Endothelial cell of umbilical vein (primary cell): ENCODE results near the gene CKAP5. TPM values are rescaled to one million over a fixed set of nuclear protein-coding genes. Genes with fewer than 3 reads are reported as not detected.

Source experiments
- BruUV-seq: library from RNA; stranded (reverse); fragments of 400-500 nt; replicated peaks from 2 replicates; lab custom pipeline; 2021; lab: Mats Ljungman, UMichigan
- CTCF ChIA-PET: fragments of 300-600, 350-600 bp; sonication (Branson Sonifier 250); formaldehyde crosslinking; loops from one replicate; lab custom pipeline; 2021; ENCODE audit warnings: antibody characterized with exemption, inconsistent platforms; lab: Charles Lee
- POLR2A ChIA-PET: fragments of 300-600, 350-600 bp; sonication (Branson Sonifier 250); formaldehyde crosslinking; loops from one replicate; lab custom pipeline; 2021; ENCODE audit warnings: antibody characterized with exemption, inconsistent platforms; lab: Charles Lee
- DNase-seq: peaks from one replicate; pipeline ENCODE4 v3.0.0-alpha.2; 2011; ENCODE audit warnings: low read depth, low spot score
- FAIRE-seq: peaks from 2 replicates; lab custom pipeline; 2011; peaks lifted over from hg19 to GRCh38; lab: Jason Lieb, UNC
- H2AFZ ChIP-seq: 2 replicates; pipeline ENCODE4 v1.6.0; 2012; ENCODE audit warnings: low read depth, low read length, control low read depth, inconsistent platforms
- H3K27ac ChIP-seq: 2 replicates; pipeline ENCODE4 v1.5.1; 2011; ENCODE audit warnings: low read depth, mild to moderate bottlenecking, control low read depth, low read length, moderate library complexity; ENCODE audit not compliant: insufficient read depth
- H3K27me3 ChIP-seq, 2 experiments: 2 replicates each; pipeline versions ENCODE4 v1.6.0 to v1.6.1; 2011; ENCODE audit warnings: low read length in 2 of 2, mixed read lengths in 1 of 2; ENCODE audit not compliant: control insufficient read depth in 2 of 2, insufficient read depth in 2 of 2
- H3K36me3 ChIP-seq, 2 experiments: 2 replicates in 1 of 2; 3 replicates in 1 of 2; pipeline ENCODE4 v1.5.1; 2011; ENCODE audit warnings: low read length in 2 of 2, mild to moderate bottlenecking in 1 of 2, moderate library complexity in 1 of 2; ENCODE audit not compliant: control insufficient read depth in 2 of 2, insufficient read depth in 2 of 2; ENCODE audit errors: extremely low read depth in 1 of 2
- H3K4me1 ChIP-seq: 3 replicates; pipeline ENCODE4 v1.5.1; 2011; ENCODE audit warnings: mild to moderate bottlenecking, low read length; ENCODE audit not compliant: control insufficient read depth, insufficient read depth; ENCODE audit errors: extremely low read depth
- H3K4me2 ChIP-seq: 2 replicates; pipeline ENCODE4 v1.6.1; 2011; ENCODE audit warnings: low read length, control low read depth, mixed read lengths; ENCODE audit not compliant: insufficient read depth
- H3K4me3 ChIP-seq, 3 experiments: fragments of 200-600 bp in 1 of 3; sonication (generic), shearing (Covaris generic) in 1 of 3; replicated peaks in 1 of 3; 2 replicates each; pipeline ENCODE4 v1.5.1; 2011 to 2016; ENCODE audit warnings: control low read depth in 3 of 3, low read length in 3 of 3, mild to moderate bottlenecking in 2 of 3, inconsistent platforms in 1 of 3, low read depth in 1 of 3, moderate library complexity in 1 of 3; ENCODE audit not compliant: insufficient read depth in 1 of 3
- H3K79me2 ChIP-seq: 2 replicates; pipeline ENCODE4 v1.6.0; 2012; ENCODE audit warnings: low read length, inconsistent platforms; ENCODE audit not compliant: control insufficient read depth, insufficient read depth
- H3K9ac ChIP-seq: replicated peaks from 2 replicates; pipeline ENCODE3; 2011; ENCODE audit warnings: low read length, control low read depth; ENCODE audit not compliant: insufficient read depth; ENCODE audit errors: extremely low read depth
- H3K9me1 ChIP-seq: replicated peaks from 3 replicates; pipeline ENCODE4 v1.6.0; 2011; ENCODE audit warnings: mild to moderate bottlenecking, low read length; ENCODE audit not compliant: control insufficient read depth, insufficient read depth; ENCODE audit errors: extremely low read depth
- H3K9me3 ChIP-seq: replicated peaks from 2 replicates; pipeline ENCODE4 v1.5.1; 2012; ENCODE audit warnings: low read length, inconsistent platforms; ENCODE audit not compliant: control insufficient read depth, insufficient read depth
- H4K20me1 ChIP-seq: replicated peaks from 2 replicates; pipeline ENCODE3; 2011; ENCODE audit warnings: mild to moderate bottlenecking, low read length; ENCODE audit not compliant: control insufficient read depth, insufficient read depth; ENCODE audit errors: extremely low read depth
- CTCF ChIP-seq, 2 donors: IDR thresholded peaks; 1 replicate in 1 of 2; 2 replicates in 1 of 2; pipeline ENCODE4 v1.5.1; 2011; ENCODE audit warnings: low read length in 2 of 2, mild to moderate bottlenecking in 2 of 2, moderate library complexity in 2 of 2, control low read depth in 1 of 2, inconsistent platforms in 1 of 2, low read depth in 1 of 2; ENCODE audit not compliant: insufficient read depth in 1 of 2; ENCODE audit errors: extremely low read depth in 1 of 2
- FOS ChIP-seq: IDR thresholded peaks from 2 replicates; pipeline ENCODE4 v1.6.1; 2011; ENCODE audit warnings: mild to moderate bottlenecking, low read length, moderate library complexity, borderline replicate concordance; ENCODE audit not compliant: insufficient read depth
- JUN ChIP-seq: IDR thresholded peaks from 2 replicates; pipeline ENCODE4 v1.6.1; 2011; ENCODE audit warnings: borderline replicate concordance, low read depth; ENCODE audit not compliant: insufficient read length, insufficient read depth
- MAX ChIP-seq: IDR thresholded peaks from 2 replicates; pipeline ENCODE4 v1.6.1; 2011; ENCODE audit not compliant: insufficient read depth, insufficient read length
- MYC ChIP-seq: IDR thresholded peaks from one replicate; pipeline ENCODE4 v1.6.1; 2011; ENCODE audit warnings: mild to moderate bottlenecking, low read depth, low read length
- POLR2A ChIP-seq: IDR thresholded peaks from 2 replicates; pipeline ENCODE4 v1.6.1; 2012; ENCODE audit warnings: low read depth, mild to moderate bottlenecking, control low read depth, low read length
- POLR2AphosphoS5 ChIP-seq: IDR thresholded peaks from 2 replicates; pipeline ENCODE4 v1.6.1; 2012; ENCODE audit warnings: low read depth, mild to moderate bottlenecking, control low read depth, low read length, moderate library complexity; ENCODE audit not compliant: insufficient read depth
- dilution Hi-C: fragments of 300-500 bp; cut with MboI; formaldehyde crosslinking; loops from one replicate; pipeline ENCODE4 v1.15.0; 2019; ENCODE audit warnings: low sequenced_read_pairs; ENCODE audit not compliant: extremely low pct_ligation_motif_present
- intact Hi-C: fragments of 100-400 bp; cut with micrococcal nuclease; formaldehyde crosslinking; loops from one replicate; pipeline ENCODE4 v1.10.0; 2022
- polyA plus RNA-seq, 4 experiments: library from polyadenylated mRNA; depleted of rRNA in 3 of 4; stranded (reverse) in 3 of 4; unstranded in 1 of 4; fragments of >200 nt; gene quantifications; 2 replicates each; pipeline versions ENCODE4 v1.2.1 to v1.2.3, GENCODE V29; 2011 to 2012; ENCODE audit warnings: missing spikeins in 1 of 4
- total RNA-seq: library from RNA; stranded (reverse); gene quantifications from 2 replicates; pipeline ENCODE4 v1.2.3, GENCODE V29; 2021

Gene CKAP5
- total and polyA plus RNA-seq, 2 donors (not counting 3 experiments of a cell fraction or from before 2014, with no cell fraction given), result 47.4 to 138 TPM

GRCh38 chr11:46728659-46729040, 117.4 kb downstream of the CKAP5 start:
- intact Hi-C loops (no loop called here), dilution Hi-C loops (no loop called here)
- no peak for DNase-seq
- ChIA-PET POLR2A (no interaction called here), CTCF (no interaction called here)
- FAIRE-seq, result no peak
- Histone ChIP-seq H3K4me2 (no peak overlapping the region), H3K4me3 (no peak overlapping the region), H3K36me3 (no peaks in the 10 kb centered on the region), H3K27ac (no peak overlapping the region), H3K9ac (no peak overlapping the region), H3K79me2 (no peaks in the 10 kb centered on the region), H3K4me1 (no peaks in the 10 kb centered on the region), H4K20me1 (no peaks in the 10 kb centered on the region), H2AFZ (no peak overlapping the region), H3K27me3 (no peaks in the 10 kb centered on the region), H3K9me3 (no peaks in the 10 kb centered on the region), H3K9me1 (no peaks in the 10 kb centered on the region)
- no peak for TF ChIP-seq MYC
- TF ChIP-seq JUN, result no peak
- TF ChIP-seq POLR2AphosphoS5, result no peak
- no peak for TF ChIP-seq FOS
- no peak for TF ChIP-seq MAX
- no TSS peak for BruUV-seq

GRCh38 chr11:46727952-46728658, 118.0 kb downstream of the CKAP5 start:
- no peak for FAIRE-seq
- POLR2A ChIA-PET, result no interaction called here

More at GRCh38 chr11:46727952-46728658, 118.0 kb downstream of the CKAP5 start:
- no peaks in the 10 kb centered on the region for H3K9me1 ChIP-seq
- no peaks in the 10 kb centered on the region for H4K20me1 ChIP-seq
- dilution Hi-C loops (no loop called here), intact Hi-C loops (no loop called here)
- no peaks in the 10 kb centered on the region for H3K27me3 ChIP-seq
- no peak overlapping the region for H3K27ac ChIP-seq
- no peak overlapping the region for H2AFZ ChIP-seq
- no peaks in the 10 kb centered on the region for H3K4me1 ChIP-seq
- no TSS peak for BruUV-seq
- no peak for DNase-seq
- no peak overlapping the region for H3K4me3 ChIP-seq
- no peaks in the 10 kb centered on the region for H3K9me3 ChIP-seq
- TF ChIP-seq POLR2A (no peak), MAX (no peak), MYC (no peak), CTCF (IDR thresholded peaks at IDR 0.05; ENCODE audit: extremely low read depth in 1 of 2, insufficient read depth in 1 of 2, low read depth in 1 of 2, low read length in 2 of 2) (no peak)
- no peaks in the 10 kb centered on the region for H3K36me3 ChIP-seq
- H3K9ac ChIP-seq, result no peak overlapping the region
- no peaks in the 10 kb centered on the region for H3K79me2 ChIP-seq
- H3K4me2 ChIP-seq, result no peak overlapping the region
- CTCF ChIA-PET, result no interaction called here
